ENCODE measurements around the gene ZCWPW1. TPM values are rescaled to one million over a fixed set of nuclear protein-coding genes. Genes with fewer than 3 reads are reported as not detected.

The ZCWPW1 gene
- total and polyA plus RNA-seq, 2 experiments from 2014 or later = 2.2 to 3.3 TPM

DNA sequence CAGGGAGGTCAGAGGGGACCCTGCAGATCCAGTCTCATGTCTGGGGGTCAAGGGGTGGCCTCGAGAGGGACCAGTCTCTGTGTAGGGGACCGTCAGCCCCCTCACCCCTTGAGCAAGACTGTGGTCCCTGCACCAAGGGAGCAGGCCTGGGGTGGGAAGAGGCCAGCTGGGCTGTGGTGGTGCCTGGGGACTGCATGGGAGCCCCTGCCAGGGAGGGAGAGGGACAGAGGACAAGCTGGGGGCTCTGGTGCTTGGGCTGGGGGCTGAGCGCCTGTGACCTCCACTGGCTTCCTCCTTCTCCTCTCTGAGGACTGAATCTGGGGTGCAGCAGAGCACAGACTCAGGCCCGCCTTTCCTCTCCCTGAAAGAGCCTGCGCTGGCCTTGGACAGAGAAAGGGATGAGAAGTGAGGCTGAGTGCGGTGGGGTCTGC lies 71.4 kb downstream of the ZCWPW1 start:
- Histone ChIP-seq H3K4me3 (no peak overlapping the region), H3K79me2 (no peaks in the 10 kb centered on the region), H3K27me3 (no peaks in the 10 kb centered on the region), H2AFZ (no peak overlapping the region), H3K27ac (no peak overlapping the region), H3K36me3 (replicated peaks; ENCODE audit: insufficient read depth, low read depth) (no peaks in the 10 kb centered on the region), H3K4me1 (ENCODE audit: insufficient read depth) (no peaks in the 10 kb centered on the region), H3K9me3 (ENCODE audit: low read depth) (no peaks in the 10 kb centered on the region), H3K9me2 (replicated peaks; ENCODE audit: insufficient read depth) (no peaks in the 10 kb centered on the region), H4K20me1 (ENCODE audit: insufficient read depth, poor library complexity, severe bottlenecking) (no peaks in the 10 kb centered on the region), H3K4me2 (no peak overlapping the region)
- TF ChIP-seq, protein P1, sequence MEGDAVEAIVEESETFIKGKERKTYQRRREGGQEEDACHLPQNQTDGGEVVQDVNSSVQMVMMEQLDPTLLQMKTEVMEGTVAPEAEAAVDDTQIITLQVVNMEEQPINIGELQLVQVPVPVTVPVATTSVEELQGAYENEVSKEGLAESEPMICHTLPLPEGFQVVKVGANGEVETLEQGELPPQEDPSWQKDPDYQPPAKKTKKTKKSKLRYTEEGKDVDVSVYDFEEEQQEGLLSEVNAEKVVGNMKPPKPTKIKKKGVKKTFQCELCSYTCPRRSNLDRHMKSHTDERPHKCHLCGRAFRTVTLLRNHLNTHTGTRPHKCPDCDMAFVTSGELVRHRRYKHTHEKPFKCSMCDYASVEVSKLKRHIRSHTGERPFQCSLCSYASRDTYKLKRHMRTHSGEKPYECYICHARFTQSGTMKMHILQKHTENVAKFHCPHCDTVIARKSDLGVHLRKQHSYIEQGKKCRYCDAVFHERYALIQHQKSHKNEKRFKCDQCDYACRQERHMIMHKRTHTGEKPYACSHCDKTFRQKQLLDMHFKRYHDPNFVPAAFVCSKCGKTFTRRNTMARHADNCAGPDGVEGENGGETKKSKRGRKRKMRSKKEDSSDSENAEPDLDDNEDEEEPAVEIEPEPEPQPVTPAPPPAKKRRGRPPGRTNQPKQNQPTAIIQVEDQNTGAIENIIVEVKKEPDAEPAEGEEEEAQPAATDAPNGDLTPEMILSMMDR (IDR thresholded peaks at IDR 0.05; ENCODE audit: poor library complexity) = no peak
- TF ChIP-seq EZH2phosphoT487 (IDR thresholded peaks at IDR 0.05; ENCODE audit: low read depth, severe bottlenecking, unreplicated experiment) = no peak
- TF ChIP-seq EZH2 (IDR thresholded peaks at IDR 0.05; ENCODE audit: borderline replicate concordance) = no peak
- 98% methylated on average over 6 of the region's 6 CpGs for WGBS (ENCODE audit: low lambda C conversion rate, missing lambda C conversion rate)
- no peak for DNase-seq (ENCODE audit: low spot score)

DNA sequence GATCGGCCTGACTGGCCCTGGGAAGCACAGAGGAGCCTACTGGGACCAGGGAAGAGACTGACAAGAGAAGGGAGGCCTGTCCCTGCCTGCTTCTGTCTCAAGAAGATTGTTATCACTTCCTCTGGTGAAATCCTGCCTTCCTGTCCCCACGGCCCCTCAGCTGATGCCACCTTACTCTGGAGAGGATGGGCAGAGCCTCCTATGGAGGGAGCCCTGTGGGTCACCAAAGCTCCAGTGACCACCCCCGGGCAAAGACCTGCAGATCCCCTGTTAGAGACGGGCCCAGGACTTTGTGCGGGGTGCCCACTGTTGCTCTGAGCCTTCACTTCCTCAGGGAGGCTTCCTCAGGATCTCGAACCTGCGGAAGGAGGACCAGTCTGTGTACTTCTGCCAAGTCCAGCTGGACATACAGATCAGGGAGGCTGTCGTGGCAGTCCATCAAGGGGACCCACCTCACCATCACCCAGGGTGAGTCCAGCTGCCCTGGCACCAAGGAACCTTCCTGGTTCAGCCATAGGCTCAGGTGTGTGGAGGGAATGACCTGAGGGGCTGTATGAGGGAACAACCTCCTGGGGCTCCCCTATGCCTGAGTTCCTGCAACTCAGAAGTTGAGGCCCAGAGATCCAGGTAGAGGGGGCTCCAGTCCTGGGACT lies 72.0 kb downstream of the ZCWPW1 start:
- TF ChIP-seq EZH2 (IDR thresholded peaks at IDR 0.05; ENCODE audit: borderline replicate concordance) (no peak), EZH2phosphoT487 (IDR thresholded peaks at IDR 0.05; ENCODE audit: low read depth, severe bottlenecking, unreplicated experiment) (no peak)
- TF ChIP-seq, protein P1 (IDR thresholded peaks at IDR 0.05; ENCODE audit: poor library complexity) = no peak
- Histone ChIP-seq H2AFZ (no peak overlapping the region), H3K27me3 (no peaks in the 10 kb centered on the region), H3K79me2 (no peaks in the 10 kb centered on the region), H3K36me3 (replicated peaks; ENCODE audit: insufficient read depth, low read depth) (no peaks in the 10 kb centered on the region), H3K4me3 (no peak overlapping the region), H3K4me1 (ENCODE audit: insufficient read depth) (no peaks in the 10 kb centered on the region), H3K27ac (no peak overlapping the region), H3K9me2 (replicated peaks; ENCODE audit: insufficient read depth) (no peaks in the 10 kb centered on the region), H4K20me1 (ENCODE audit: insufficient read depth, poor library complexity, severe bottlenecking) (no peaks in the 10 kb centered on the region), H3K9me3 (ENCODE audit: low read depth) (no peaks in the 10 kb centered on the region), H3K4me2 (no peak overlapping the region)
- no peak for DNase-seq (ENCODE audit: low spot score)
- 92% methylated on average over 8 of the region's 8 CpGs for WGBS (ENCODE audit: low lambda C conversion rate, missing lambda C conversion rate)

DNA sequence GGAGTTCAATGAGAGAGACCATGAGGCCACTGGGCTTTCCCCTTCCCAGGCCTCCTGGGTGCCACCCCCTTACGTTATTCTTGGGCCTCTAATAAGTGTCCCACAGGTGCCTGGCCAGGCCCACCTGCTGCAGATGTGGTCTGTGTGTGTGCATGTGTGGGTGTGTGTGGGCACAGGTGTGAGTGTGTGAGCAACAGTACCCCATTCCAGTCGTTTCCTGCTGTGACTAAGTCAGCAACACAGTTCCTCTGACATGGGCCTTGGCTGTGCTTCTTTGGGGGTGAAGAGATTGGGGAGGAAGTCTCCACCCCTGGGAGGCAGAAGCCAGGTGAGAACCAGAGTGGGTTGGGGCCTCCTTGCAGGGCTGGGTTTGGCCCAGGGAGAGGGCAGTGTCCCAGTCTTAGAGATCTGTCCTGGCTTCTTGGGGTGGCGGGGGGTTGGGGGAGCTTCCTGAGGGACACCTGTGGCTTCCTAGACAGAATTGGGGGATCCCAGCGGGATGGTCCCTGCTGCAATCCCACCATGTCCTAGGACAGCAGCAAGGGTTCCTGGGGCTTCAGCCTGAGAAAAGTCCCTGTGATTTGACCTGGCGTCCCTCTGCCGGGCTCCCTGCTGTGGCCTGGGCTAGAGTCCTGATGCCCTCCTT lies 74.7 kb downstream of the ZCWPW1 start:
- TF ChIP-seq, protein P1 (IDR thresholded peaks at IDR 0.05; ENCODE audit: poor library complexity) = no peak
- TF ChIP-seq EZH2phosphoT487 (IDR thresholded peaks at IDR 0.05; ENCODE audit: low read depth, severe bottlenecking, unreplicated experiment) (no peak), EZH2 (IDR thresholded peaks at IDR 0.05; ENCODE audit: borderline replicate concordance) (no peak)
- Histone ChIP-seq H3K9me2 (replicated peaks; ENCODE audit: insufficient read depth) (no peaks in the 10 kb centered on the region), H4K20me1 (ENCODE audit: insufficient read depth, poor library complexity, severe bottlenecking) (no peaks in the 10 kb centered on the region), H3K4me1 (ENCODE audit: insufficient read depth) (no peaks in the 10 kb centered on the region), H3K9me3 (ENCODE audit: low read depth) (no peaks in the 10 kb centered on the region), H3K27ac (no peak overlapping the region), H3K4me3 (no peak overlapping the region), H3K79me2 (no peaks in the 10 kb centered on the region), H3K4me2 (no peak overlapping the region), H3K27me3 (no peaks in the 10 kb centered on the region), H2AFZ (no peak overlapping the region), H3K36me3 (replicated peaks; ENCODE audit: insufficient read depth, low read depth) (no peaks in the 10 kb centered on the region)
- 88% methylated on average over 6 of the region's 6 CpGs for WGBS (ENCODE audit: low lambda C conversion rate, missing lambda C conversion rate)
- DNase-seq (ENCODE audit: low spot score) = no peak
